HUES48 (cell line): ENCODE data around the gene REPS1.

Experiments
- H3K27ac ChIP-seq: one replicate; pipeline ENCODE4 v1.7.0; 2013; ENCODE audit warnings: low read depth, low read length, inconsistent platforms
- H3K27me3 ChIP-seq: 2 replicates; pipeline ENCODE4 v1.6.1; 2013; ENCODE audit warnings: mild to moderate bottlenecking, low read length; ENCODE audit not compliant: control insufficient read depth, insufficient read depth
- H3K36me3 ChIP-seq: 2 replicates; pipeline ENCODE4 v1.6.1; 2013; ENCODE audit warnings: low read length; ENCODE audit not compliant: control insufficient read depth, insufficient read depth
- H3K4me1 ChIP-seq: 2 replicates; pipeline ENCODE4 v1.6.1; 2013; ENCODE audit warnings: mild to moderate bottlenecking, low read length; ENCODE audit not compliant: control insufficient read depth, insufficient read depth
- H3K4me3 ChIP-seq: 2 replicates; pipeline ENCODE4 v1.5.1; 2013; ENCODE audit warnings: mild to moderate bottlenecking, low read depth, low read length
- H3K9ac ChIP-seq: 2 replicates; pipeline ENCODE4 v1.6.1; 2013; ENCODE audit warnings: mild to moderate bottlenecking, low read depth, low read length, moderate library complexity
- H3K9me3 ChIP-seq: 2 replicates; pipeline ENCODE4 v1.6.1; 2013; ENCODE audit warnings: low read length; ENCODE audit not compliant: control insufficient read depth, insufficient read depth

The REPS1 gene

GRCh38 chr6:138970159-138970558, 17.9 kb downstream of the REPS1 start:
- H3K4me3 ChIP-seq, result no peak overlapping the region
- H3K9ac ChIP-seq, result no peak overlapping the region
- no peak overlapping the region for H3K27ac ChIP-seq
- H3K9me3 ChIP-seq, result no peaks in the 10 kb centered on the region
- no peaks in the 10 kb centered on the region for H3K36me3 ChIP-seq
- H3K4me1 ChIP-seq, result peaks cover 80% of the 10 kb centered on the region
- H3K27me3 ChIP-seq, result no peaks in the 10 kb centered on the region

- Histone ChIP-seq H3K4me3 (no peak overlapping the region), H3K9me3 (no peaks in the 10 kb centered on the region)
Measured at GRCh38 chr6:138966870-138967269, 21.2 kb downstream of the REPS1 start.

DNA sequence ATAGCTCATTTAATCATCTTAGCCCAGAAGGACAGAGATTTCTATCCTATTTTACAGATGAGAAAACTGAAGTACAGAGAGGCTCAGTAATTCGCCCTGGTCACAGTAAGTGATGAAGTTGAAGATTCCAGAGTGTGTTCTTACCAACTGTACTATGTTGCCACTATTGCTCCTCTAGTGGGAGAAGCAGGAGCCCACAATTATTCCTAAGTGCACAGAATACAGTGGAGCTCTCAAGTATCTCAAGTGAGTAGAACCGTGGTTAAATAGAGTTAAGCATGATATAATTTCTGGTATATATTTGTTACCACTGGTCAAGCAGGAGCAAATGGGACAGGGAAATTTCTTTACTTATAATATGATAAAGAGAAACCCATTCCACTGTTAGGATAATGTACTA, 22.1 kb downstream of the REPS1 start:
- no peaks in the 10 kb centered on the region for H3K36me3 ChIP-seq
- H3K27me3 ChIP-seq, result no peaks in the 10 kb centered on the region
- H3K9me3 ChIP-seq, result no peaks in the 10 kb centered on the region
- H3K9ac ChIP-seq, result no peak overlapping the region
- peaks cover 42% of the 10 kb centered on the region for H3K4me1 ChIP-seq
- no peak overlapping the region for H3K4me3 ChIP-seq
- H3K27ac ChIP-seq, result no peak overlapping the region

More at GRCh38 chr6:138966870-138967269, 21.2 kb downstream of the REPS1 start:
- Histone ChIP-seq H3K9ac (no peak overlapping the region), H3K27me3 (no peaks in the 10 kb centered on the region), H3K27ac (no peak overlapping the region), H3K36me3 (no peaks in the 10 kb centered on the region), H3K4me1 (peaks cover 51% of the 10 kb centered on the region)

GRCh38 chr6:138965291-138965874, 22.7 kb downstream of the REPS1 start:
- no peak overlapping the region for H3K4me3 ChIP-seq
- no peak overlapping the region for H3K9ac ChIP-seq
- H3K27me3 ChIP-seq, result no peaks in the 10 kb centered on the region
- H3K9me3 ChIP-seq, result no peaks in the 10 kb centered on the region
- no peak overlapping the region for H3K27ac ChIP-seq
- H3K4me1 ChIP-seq, result peaks cover 38% of the 10 kb centered on the region
- no peaks in the 10 kb centered on the region for H3K36me3 ChIP-seq

- Histone ChIP-seq H3K9ac (no peak overlapping the region), H3K9me3 (no peaks in the 10 kb centered on the region), H3K27me3 (no peaks in the 10 kb centered on the region), H3K4me1 (peaks cover 32% of the 10 kb centered on the region), H3K36me3 (no peaks in the 10 kb centered on the region), H3K4me3 (no peak overlapping the region), H3K27ac (no peak overlapping the region)
Measured at GRCh38 chr6:138964012-138964411, 24.0 kb downstream of the REPS1 start.

DNA sequence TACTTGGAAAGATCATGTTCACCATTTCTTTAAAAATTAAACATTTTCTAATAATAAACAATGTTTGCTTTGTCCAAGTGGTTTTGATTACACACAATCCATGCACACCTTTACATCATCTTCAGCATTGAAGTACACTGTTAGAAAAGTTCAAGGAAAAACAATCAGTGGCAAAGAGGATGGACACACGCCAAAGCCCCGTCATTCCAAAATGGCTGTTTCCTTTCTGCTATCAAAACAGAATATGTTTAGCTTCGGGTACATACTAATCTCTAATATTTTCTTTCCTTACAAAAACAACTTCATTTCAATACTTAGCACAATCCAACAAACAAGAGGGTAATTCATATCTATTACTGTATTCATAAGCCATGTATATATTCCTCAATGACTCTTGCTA, 24.5 kb downstream of the REPS1 start:
- no peak overlapping the region for H3K4me3 ChIP-seq
- H3K4me1 ChIP-seq, result peaks cover 28% of the 10 kb centered on the region
- no peak overlapping the region for H3K9ac ChIP-seq
- H3K27ac ChIP-seq, result no peak overlapping the region
- H3K36me3 ChIP-seq, result no peaks in the 10 kb centered on the region
- no peaks in the 10 kb centered on the region for H3K27me3 ChIP-seq
- no peaks in the 10 kb centered on the region for H3K9me3 ChIP-seq

DNA sequence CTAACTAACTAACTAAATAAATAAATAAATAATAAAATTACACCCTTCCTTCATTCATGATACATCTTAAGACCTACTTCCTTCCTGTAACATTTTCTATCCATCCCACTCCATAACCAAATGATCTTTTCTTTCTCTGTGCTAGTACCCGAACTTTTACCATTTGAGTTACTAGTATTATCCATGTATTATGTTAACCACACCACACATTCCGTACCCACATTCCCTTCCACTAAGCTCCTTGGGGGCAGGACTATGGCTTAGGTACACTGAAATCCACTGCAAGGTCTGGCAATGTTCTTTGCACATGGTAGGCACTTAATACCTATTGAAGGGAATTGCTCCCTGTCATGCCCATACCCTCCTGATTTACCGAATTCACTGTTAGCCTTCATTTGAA, 24.9 kb downstream of the REPS1 start:
- Histone ChIP-seq H3K27ac (no peak overlapping the region), H3K4me3 (no peak overlapping the region), H3K36me3 (no peaks in the 10 kb centered on the region), H3K9ac (no peak overlapping the region), H3K4me1 (peaks cover 24% of the 10 kb centered on the region), H3K27me3 (no peaks in the 10 kb centered on the region), H3K9me3 (no peaks in the 10 kb centered on the region)

GRCh38 chr6:138959521-138959920, 28.5 kb downstream of the REPS1 start:
- H3K36me3 ChIP-seq, result no peaks in the 10 kb centered on the region

DNA sequence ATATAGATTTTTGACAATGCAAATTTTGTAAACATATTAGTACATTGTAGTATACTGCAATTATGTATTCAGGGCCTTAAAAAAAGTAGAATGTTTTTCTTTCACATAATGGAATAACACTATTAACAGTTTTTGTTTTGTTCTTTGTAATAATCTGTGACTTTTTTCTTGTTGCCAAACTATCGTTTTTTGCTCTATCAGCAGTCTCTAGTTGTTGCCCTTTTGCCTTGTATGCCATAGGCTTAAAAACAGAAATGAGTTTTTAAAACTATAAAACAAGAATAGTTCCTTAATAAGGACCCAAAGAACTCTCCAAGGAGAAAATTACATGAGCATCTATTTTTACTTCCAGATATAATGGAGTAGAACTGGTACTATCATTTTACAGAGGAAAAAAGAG, 29.5 kb downstream of the REPS1 start:
- H3K4me3 ChIP-seq, result no peak overlapping the region
- H3K9me3 ChIP-seq, result no peaks in the 10 kb centered on the region
- H3K4me1 ChIP-seq, result peaks cover 23% of the 10 kb centered on the region
- H3K27ac ChIP-seq, result no peak overlapping the region
- no peaks in the 10 kb centered on the region for H3K36me3 ChIP-seq
- no peaks in the 10 kb centered on the region for H3K27me3 ChIP-seq
- no peak overlapping the region for H3K9ac ChIP-seq

More at GRCh38 chr6:138959521-138959920, 28.5 kb downstream of the REPS1 start:
- no peak overlapping the region for H3K27ac ChIP-seq
- H3K27me3 ChIP-seq, result no peaks in the 10 kb centered on the region
- H3K9me3 ChIP-seq, result no peaks in the 10 kb centered on the region
- H3K4me1 ChIP-seq, result peaks cover 26% of the 10 kb centered on the region
- no peak overlapping the region for H3K4me3 ChIP-seq
- H3K9ac ChIP-seq, result no peak overlapping the region

- Histone ChIP-seq H3K9ac (no peak overlapping the region), H3K4me1 (peaks cover 23% of the 10 kb centered on the region), H3K36me3 (no peaks in the 10 kb centered on the region), H3K9me3 (no peaks in the 10 kb centered on the region), H3K27me3 (no peaks in the 10 kb centered on the region), H3K27ac (no peak overlapping the region), H3K4me3 (no peak overlapping the region)
Measured at GRCh38 chr6:138957903-138958302, 30.1 kb downstream of the REPS1 start.

DNA sequence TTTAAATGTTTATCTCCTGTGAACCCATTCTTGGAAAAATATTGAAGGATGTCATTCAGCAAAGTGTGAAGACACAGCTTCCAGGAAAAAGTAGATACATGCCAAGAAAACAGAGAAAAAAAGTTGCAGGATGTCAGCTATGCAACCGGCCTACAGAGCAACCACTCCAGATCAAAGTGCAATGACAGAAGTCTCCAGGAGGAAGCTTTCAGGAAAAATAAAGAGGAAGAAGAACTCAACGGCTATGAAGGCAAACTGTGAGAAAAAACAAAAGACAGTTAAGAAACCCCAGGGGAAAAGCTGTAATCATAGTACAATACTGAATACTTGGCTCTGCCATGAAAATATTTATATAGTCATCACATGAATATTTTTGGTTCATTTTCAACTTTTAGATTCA, 30.6 kb downstream of the REPS1 start:
- no peak overlapping the region for H3K27ac ChIP-seq
- H3K4me3 ChIP-seq, result no peak overlapping the region
- peaks cover 23% of the 10 kb centered on the region for H3K4me1 ChIP-seq
- no peaks in the 10 kb centered on the region for H3K27me3 ChIP-seq
- H3K9ac ChIP-seq, result no peak overlapping the region
- H3K9me3 ChIP-seq, result no peaks in the 10 kb centered on the region
- no peaks in the 10 kb centered on the region for H3K36me3 ChIP-seq
